Lower leg skin (tissue), 3 donors: Measurements from ENCODE around the gene ZFX.

Experiments used
- CTCF ChIP-seq, 3 donors: fragments of 450-650 bp; IDR thresholded peaks; one replicate each; pipeline ENCODE4 v1.5.1; 2016; ENCODE audit warnings: antibody characterized with exemption in 3 of 3, mild to moderate bottlenecking in 3 of 3, moderate library complexity in 2 of 3
- POLR2A ChIP-seq, 2 donors: fragments of 450-650 bp; IDR thresholded peaks; one replicate each; pipeline ENCODE4 v1.6.1; 2016 to 2017; ENCODE audit warnings: antibody characterized with exemption in 2 of 2, mild to moderate bottlenecking in 1 of 2, moderate library complexity in 1 of 2

GRCh38 chrX:24198101-24198500 lies 48.6 kb downstream of the ZFX start:
- TF ChIP-seq CTCF (IDR thresholded peaks at IDR 0.05) = no peak
- TF ChIP-seq POLR2A (IDR thresholded peaks at IDR 0.05) = no peak
